Mesenchymal stem cell (in vitro differentiated cells and primary cell): ENCODE results near the gene DDX49.

Experiments
- DNase-seq: peaks from one replicate; pipeline ENCODE4 v3.0.0-alpha.2; 2013
- H2AFZ ChIP-seq: one replicate; pipeline ENCODE4 v1.6.1; 2013; ENCODE audit warnings: low read depth, mild to moderate bottlenecking, control low read depth, inconsistent platforms, low read length, moderate library complexity
- H2AK5ac ChIP-seq: 2 replicates; pipeline ENCODE4 v1.6.1; 2013; ENCODE audit warnings: low read length, moderate library complexity, mild to moderate bottlenecking, inconsistent platforms; ENCODE audit not compliant: severe bottlenecking
- H2BK120ac ChIP-seq: one replicate; pipeline ENCODE4 v1.6.1; 2013; ENCODE audit warnings: low read depth, mild to moderate bottlenecking, inconsistent platforms, low read length, moderate library complexity
- H2BK12ac ChIP-seq, 2 experiments: one replicate each; pipeline ENCODE4 v1.6.1; 2013; ENCODE audit warnings: inconsistent platforms in 2 of 2, low read length in 2 of 2, mild to moderate bottlenecking in 2 of 2, moderate library complexity in 2 of 2, control low read depth in 1 of 2
- H2BK15ac ChIP-seq: one replicate; pipeline ENCODE4 v1.6.1; 2013; ENCODE audit warnings: mild to moderate bottlenecking, low read depth, inconsistent platforms; ENCODE audit not compliant: poor library complexity, severe bottlenecking
- H2BK5ac ChIP-seq: 2 replicates; pipeline ENCODE4 v1.6.1; 2013; ENCODE audit warnings: low read depth, mild to moderate bottlenecking, low read length, control low read depth, inconsistent platforms; ENCODE audit not compliant: poor library complexity, severe bottlenecking
- H3K14ac ChIP-seq, 2 experiments: one replicate each; pipeline ENCODE4 v1.6.1; 2013; ENCODE audit warnings: inconsistent platforms in 2 of 2, low read length in 2 of 2, control low read depth in 1 of 2, mild to moderate bottlenecking in 1 of 2, moderate library complexity in 1 of 2
- H3K18ac ChIP-seq, 2 experiments: one replicate each; pipeline ENCODE4 v1.6.1; 2013; ENCODE audit warnings: inconsistent platforms in 2 of 2, low read length in 2 of 2, control low read depth in 1 of 2, low read depth in 1 of 2, mild to moderate bottlenecking in 1 of 2
- H3K23ac ChIP-seq, 2 experiments: one replicate each; pipeline ENCODE4 v1.6.1; 2013; ENCODE audit warnings: inconsistent platforms in 2 of 2, low read length in 2 of 2, mild to moderate bottlenecking in 2 of 2, moderate library complexity in 2 of 2, control low read depth in 1 of 2
- H3K27ac ChIP-seq: 2 replicates; pipeline ENCODE4 v1.5.1; 2013; ENCODE audit warnings: mild to moderate bottlenecking, moderate library complexity, low read length, control low read depth, inconsistent platforms; ENCODE audit not compliant: poor library complexity, severe bottlenecking
- H3K27me3 ChIP-seq, 2 experiments: 2 replicates each; pipeline versions ENCODE4 v1.6.1 to v1.7.0; 2013; ENCODE audit warnings: low read length in 2 of 2, mild to moderate bottlenecking in 2 of 2, moderate library complexity in 2 of 2, control low read depth in 1 of 2, inconsistent platforms in 1 of 2; ENCODE audit not compliant: control insufficient read depth in 1 of 2, insufficient read depth in 1 of 2
- H3K36me3 ChIP-seq, 2 experiments: 2 replicates each; pipeline versions ENCODE4 v1.6.1 to v1.7.0; 2013; ENCODE audit warnings: low read length in 2 of 2, control low read depth in 1 of 2, inconsistent platforms in 1 of 2, low read depth in 1 of 2, mild to moderate bottlenecking in 1 of 2; ENCODE audit not compliant: insufficient read depth in 2 of 2, control insufficient read depth in 1 of 2
- H3K4ac ChIP-seq, 2 experiments: one replicate each; pipeline ENCODE4 v1.6.1; 2013; ENCODE audit warnings: inconsistent platforms in 2 of 2, low read length in 2 of 2, mild to moderate bottlenecking in 2 of 2, moderate library complexity in 2 of 2, control low read depth in 1 of 2, low read depth in 1 of 2
- H3K4me1 ChIP-seq: 2 replicates; pipeline ENCODE4 v1.6.1; 2013; ENCODE audit warnings: low read depth, low read length, control low read depth; ENCODE audit not compliant: control insufficient read depth, insufficient read depth
- H3K4me2 ChIP-seq: 2 replicates; pipeline ENCODE4 v1.6.1; 2013; ENCODE audit warnings: low read length, mild to moderate bottlenecking, inconsistent platforms; ENCODE audit not compliant: poor library complexity, severe bottlenecking
- H3K4me3 ChIP-seq, 2 experiments: 2 replicates each; pipeline versions ENCODE4 v1.5.1 to v1.7.0; 2013; ENCODE audit warnings: low read length in 2 of 2, mild to moderate bottlenecking in 2 of 2, control low read depth in 1 of 2, low read depth in 1 of 2; ENCODE audit not compliant: insufficient read depth in 1 of 2
- H3K79me1 ChIP-seq: replicated peaks from 2 replicates; pipeline ENCODE4 v1.6.1; 2013; ENCODE audit warnings: mild to moderate bottlenecking, control low read depth, low read length, inconsistent platforms; ENCODE audit not compliant: poor library complexity, severe bottlenecking
- H3K9ac ChIP-seq: 2 replicates; pipeline ENCODE4 v1.7.0; 2013; ENCODE audit warnings: mild to moderate bottlenecking, low read length, moderate library complexity
- H3K9me3 ChIP-seq: 2 replicates; pipeline ENCODE4 v1.7.0; 2013; ENCODE audit warnings: mild to moderate bottlenecking, low read length; ENCODE audit not compliant: control insufficient read depth
- H4K8ac ChIP-seq: one replicate; pipeline ENCODE4 v1.6.1; 2013; ENCODE audit warnings: inconsistent platforms, mild to moderate bottlenecking, low read length, moderate library complexity
- H4K91ac ChIP-seq: one replicate; pipeline ENCODE4 v1.6.1; 2013; ENCODE audit warnings: mild to moderate bottlenecking, low read length, inconsistent platforms
- WGBS: methylation state at CpG from one replicate; pipeline ENCODE4 v1.1.7; 2013; ENCODE audit warnings: mixed read lengths; 5-methylcytosine and 5-hydroxymethylcytosine counted together

The DDX49 gene

GRCh38 chr19:18896421-18896841 lies 23.1 kb upstream of the DDX49 start:
- Histone ChIP-seq H2AK5ac (no peak overlapping the region), H3K4ac (no peak overlapping the region), H3K4me1 (peaks cover 20% of the 10 kb centered on the region), H3K14ac (no peak overlapping the region), H2BK5ac (no peak overlapping the region), H2AFZ (no peak overlapping the region), H3K27me3 (peaks cover 30% of the 10 kb centered on the region in 2 experiments), H3K18ac (no peak overlapping the region), H3K9me3 (no peaks in the 10 kb centered on the region), H4K91ac (no peak overlapping the region), H3K36me3 (peaks cover 24 to 35% of the 10 kb centered on the region in 2 experiments), H2BK12ac (no peak overlapping the region), H3K9ac (no peak overlapping the region), H3K4me3 (no peak overlapping the region), H2BK120ac (no peak overlapping the region), H3K23ac (no peak overlapping the region), H3K4me2 (peak overlapping the region; percentile 24), H3K27ac (no peak overlapping the region), H2BK15ac (no peak overlapping the region), H3K79me1 (no peaks in the 10 kb centered on the region), H4K8ac (no peak overlapping the region)
- no peak for DNase-seq
- WGBS: 38% methylated on average over 31 of the region's 33 CpGs

GRCh38 chr19:18897094-18898029 lies 22.2 kb upstream of the DDX49 start:
- H3K9ac ChIP-seq: no peak overlapping the region
- no peak for DNase-seq
- no peaks in the 10 kb centered on the region for H3K9me3 ChIP-seq
- WGBS: 92% methylated on average over 25 of the region's 25 CpGs
- no peak overlapping the region for H3K18ac ChIP-seq
- H2BK15ac ChIP-seq: no peak overlapping the region
- no peak overlapping the region for H3K4me3 ChIP-seq
- no peak overlapping the region for H3K4ac ChIP-seq
- H3K27ac ChIP-seq: no peak overlapping the region
- no peak overlapping the region for H2BK5ac ChIP-seq
- no peak overlapping the region for H2AK5ac ChIP-seq
- peaks cover 20% of the 10 kb centered on the region for H3K4me1 ChIP-seq
- peak overlapping the region; percentile 24 for H4K8ac ChIP-seq
- H3K14ac ChIP-seq: no peak overlapping the region
- no peak overlapping the region for H2BK120ac ChIP-seq
- H4K91ac ChIP-seq: peak overlapping the region; percentile 11
- H3K4me2 ChIP-seq: no peak overlapping the region
- no peak overlapping the region for H3K23ac ChIP-seq
- H2AFZ ChIP-seq: no peak overlapping the region
- H2BK12ac ChIP-seq: no peak overlapping the region
- no peaks in the 10 kb centered on the region for H3K79me1 ChIP-seq
- peaks cover 27% of the 10 kb centered on the region in 2 experiments for H3K27me3 ChIP-seq
- H3K36me3 ChIP-seq: peaks cover 28 to 36% of the 10 kb centered on the region in 2 experiments

GRCh38 chr19:18898081-18898606 lies 21.4 kb upstream of the DDX49 start:
- no peak overlapping the region for H2BK120ac ChIP-seq
- no peak overlapping the region for H3K4ac ChIP-seq
- 74% methylated on average over 17 of the region's 18 CpGs for WGBS
- no peaks in the 10 kb centered on the region for H3K9me3 ChIP-seq
- H2BK15ac ChIP-seq: no peak overlapping the region
- no peak overlapping the region for H3K23ac ChIP-seq
- H4K8ac ChIP-seq: no peak overlapping the region
- H3K4me2 ChIP-seq: no peak overlapping the region
- H2AFZ ChIP-seq: no peak overlapping the region
- H3K4me3 ChIP-seq: no peak overlapping the region
- H2AK5ac ChIP-seq: no peak overlapping the region
- no peak overlapping the region for H3K9ac ChIP-seq
- no peak for DNase-seq
- H3K4me1 ChIP-seq: peaks cover 20% of the 10 kb centered on the region
- H2BK5ac ChIP-seq: no peak overlapping the region
- no peak overlapping the region for H2BK12ac ChIP-seq
- no peak overlapping the region for H3K14ac ChIP-seq
- H3K27me3 ChIP-seq: peaks cover 26 to 27% of the 10 kb centered on the region in 2 experiments
- peaks cover 33 to 41% of the 10 kb centered on the region in 2 experiments for H3K36me3 ChIP-seq
- H3K27ac ChIP-seq: no peak overlapping the region
- H3K18ac ChIP-seq: no peak overlapping the region
- H3K79me1 ChIP-seq: peaks cover 2% of the 10 kb centered on the region
- no peak overlapping the region for H4K91ac ChIP-seq

GRCh38 chr19:18898607-18899408 lies 20.7 kb upstream of the DDX49 start:
- no peak overlapping the region for H3K9ac ChIP-seq
- peaks cover 40 to 48% of the 10 kb centered on the region in 2 experiments for H3K36me3 ChIP-seq
- no peak overlapping the region for H4K8ac ChIP-seq
- no peak for DNase-seq
- no peak overlapping the region for H4K91ac ChIP-seq
- H3K4me1 ChIP-seq: peaks cover 20% of the 10 kb centered on the region
- H3K23ac ChIP-seq: no peak overlapping the region
- H3K4ac ChIP-seq: no peak overlapping the region
- no peak overlapping the region for H2AFZ ChIP-seq
- WGBS: 80% methylated on average over 18 of the region's 18 CpGs
- peaks cover 5% of the 10 kb centered on the region for H3K79me1 ChIP-seq
- no peak overlapping the region for H2BK12ac ChIP-seq
- H2AK5ac ChIP-seq: no peak overlapping the region
- H3K27ac ChIP-seq: no peak overlapping the region
- H3K9me3 ChIP-seq: no peaks in the 10 kb centered on the region
- no peak overlapping the region for H3K14ac ChIP-seq
- H3K4me3 ChIP-seq: no peak overlapping the region
- H3K4me2 ChIP-seq: no peak overlapping the region
- H2BK120ac ChIP-seq: no peak overlapping the region
- H3K18ac ChIP-seq: no peak overlapping the region
- no peak overlapping the region for H2BK5ac ChIP-seq
- no peak overlapping the region for H2BK15ac ChIP-seq
- peaks cover 20 to 22% of the 10 kb centered on the region in 2 experiments for H3K27me3 ChIP-seq
